Measurements from ENCODE around the gene BICD1.

DNA sequence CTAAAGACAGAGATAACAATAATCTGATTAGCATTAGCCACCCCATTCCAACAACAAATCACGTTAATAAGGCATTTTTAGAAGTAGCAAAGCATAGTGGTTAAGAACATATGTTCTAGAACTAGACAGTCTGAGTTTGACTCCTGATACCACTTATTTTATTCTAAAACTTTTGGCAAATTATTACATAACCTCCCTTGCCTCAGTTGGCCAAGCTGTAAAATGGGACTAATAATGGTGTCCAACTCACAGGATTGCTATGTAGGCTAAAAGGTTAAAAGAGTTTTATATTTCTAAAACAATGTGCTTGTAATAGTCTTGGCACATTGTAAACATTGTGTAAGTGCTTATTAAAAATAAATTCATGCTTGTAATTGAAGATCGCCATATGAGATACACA is 168.0 kb downstream of the BICD1 start:
- TF ChIP-seq POLR2A (IDR thresholded peaks at IDR 0.05; ENCODE audit: low read length), result no peak
- no peak for TF ChIP-seq GATA1 (IDR thresholded peaks at IDR 0.05; ENCODE audit: low read depth, low read length)

Data from erythroblast (primary cell).